Activated T-cell treated with anti-CD3 and anti-CD28 coated beads, Interleukin-2, amount 50 U/mL, for 72 hours (primary cell): ENCODE data around the gene VWDE. TPM values are rescaled to one million over a fixed set of nuclear protein-coding genes. Genes with fewer than 3 reads are reported as not detected.
A peak's percentile ranks its signal among the peaks of the same experiment; 100 is the strongest.

Source experiments
- ATAC-seq, 2 donors: fragments of 150-1000 bp; cut with Tn5 transposase; replicated peaks in 1 of 2; 2 replicates each; pipeline ENCODE4 v1.10.0; 2021; ENCODE audit warnings: moderate library complexity in 2 of 2, mild to moderate bottlenecking in 1 of 2
- DNase-seq, 2 donors: peaks; one replicate each; pipeline ENCODE4 v3.0.0; 2021 to 2022; ENCODE audit warnings: mixed read lengths in 1 of 2
- H3K27ac Mint-ChIP-seq: one replicate; pipeline ENCODE4 v1.8.0; 2022; ENCODE audit warnings: mild to moderate bottlenecking, moderate library complexity, mixed read lengths
- H3K27me3 Mint-ChIP-seq: one replicate; pipeline ENCODE4 v1.8.0; 2022; ENCODE audit warnings: low read depth, mixed read lengths
- H3K36me3 Mint-ChIP-seq, 2 donors: one replicate each; pipeline ENCODE4 v1.8.0; 2022; ENCODE audit warnings: mixed read lengths in 2 of 2, mild to moderate bottlenecking in 1 of 2; ENCODE audit not compliant: insufficient read depth in 2 of 2
- H3K4me1 Mint-ChIP-seq: one replicate; pipeline ENCODE4 v1.8.0; 2022; ENCODE audit warnings: low read depth, mixed read lengths
- H3K4me3 Mint-ChIP-seq, 2 donors: one replicate each; pipeline ENCODE4 v1.8.0; 2022; ENCODE audit warnings: mild to moderate bottlenecking in 2 of 2, mixed read lengths in 2 of 2, moderate library complexity in 2 of 2
- H3K9me3 Mint-ChIP-seq, 2 donors: one replicate each; pipeline ENCODE4 v1.8.0; 2022; ENCODE audit warnings: mixed read lengths in 2 of 2
- total RNA-seq, 2 donors: library from RNA; stranded (reverse); gene quantifications; one replicate each; pipeline ENCODE4 v1.2.3, GENCODE V29; 2022

Gene VWDE
- total RNA-seq, 2 donors from 2014 or later: 0.43 to 2.7 TPM

DNA sequence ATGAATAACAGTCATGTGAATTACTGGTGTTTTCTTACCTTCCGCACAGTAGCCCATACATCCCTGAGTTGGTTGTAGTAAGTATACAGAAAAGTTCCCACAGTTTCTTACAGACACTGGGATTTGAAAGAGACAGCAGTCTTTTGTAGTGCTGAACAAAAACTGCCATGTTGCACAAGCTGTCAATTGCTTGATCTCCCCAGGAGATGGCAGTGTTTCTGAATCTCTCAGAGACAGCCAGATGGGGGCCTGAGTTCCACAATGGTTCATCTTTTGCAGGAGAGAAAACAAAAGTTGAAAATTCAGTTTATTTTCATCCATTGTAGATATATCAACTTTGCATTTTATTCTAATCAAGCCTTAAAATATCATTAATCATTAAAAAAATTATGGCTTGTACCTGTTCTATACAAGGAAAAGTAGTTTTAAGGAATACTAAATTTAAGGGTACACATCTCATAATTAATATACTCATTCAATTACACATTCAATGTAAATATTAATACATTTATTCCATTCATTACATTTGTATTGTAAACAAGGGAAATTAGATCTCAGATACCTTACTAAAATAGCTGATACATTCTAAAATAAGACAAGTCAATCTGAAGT, 14.5 kb downstream of the VWDE start:
- Mint-ChIP-seq H3K4me3 (no peak overlapping the region), H3K9me3 (no peaks in the 10 kb centered on the region), H3K27me3 (no peaks in the 10 kb centered on the region), H3K27ac (peak overlapping the region; percentile 57), H3K36me3 (no peaks in the 10 kb centered on the region), H3K4me1 (no peaks in the 10 kb centered on the region)
- ATAC-seq (peak; percentile 51 to 67), DNase-seq (peak; percentile 41)

DNA sequence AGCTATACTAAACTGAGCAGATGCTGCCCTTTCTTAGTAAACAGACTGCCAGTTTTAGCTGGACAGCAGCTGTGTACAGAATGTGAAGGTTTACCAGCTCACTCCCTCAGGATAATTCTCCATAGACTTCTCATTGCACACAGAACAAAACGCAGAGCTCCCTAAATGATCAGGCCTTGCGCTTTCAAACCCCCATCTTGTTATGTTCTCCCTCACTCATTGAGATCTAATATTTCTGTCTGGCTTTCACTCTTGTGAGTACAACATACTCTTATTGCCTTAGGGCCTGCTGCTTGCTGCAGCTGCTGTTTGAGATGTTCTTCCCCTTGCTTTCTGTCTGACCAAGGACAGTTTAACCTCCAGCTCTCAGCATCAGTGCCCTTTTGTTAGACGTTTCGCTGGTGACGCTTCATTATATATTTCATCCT, 17.3 kb downstream of the VWDE start:
- Mint-ChIP-seq H3K27me3 (no peaks in the 10 kb centered on the region), H3K36me3 (no peaks in the 10 kb centered on the region), H3K4me3 (no peak overlapping the region), H3K9me3 (no peaks in the 10 kb centered on the region), H3K4me1 (no peaks in the 10 kb centered on the region), H3K27ac (no peak overlapping the region)
- ATAC-seq: no peak
- DNase-seq: no peak

DNA sequence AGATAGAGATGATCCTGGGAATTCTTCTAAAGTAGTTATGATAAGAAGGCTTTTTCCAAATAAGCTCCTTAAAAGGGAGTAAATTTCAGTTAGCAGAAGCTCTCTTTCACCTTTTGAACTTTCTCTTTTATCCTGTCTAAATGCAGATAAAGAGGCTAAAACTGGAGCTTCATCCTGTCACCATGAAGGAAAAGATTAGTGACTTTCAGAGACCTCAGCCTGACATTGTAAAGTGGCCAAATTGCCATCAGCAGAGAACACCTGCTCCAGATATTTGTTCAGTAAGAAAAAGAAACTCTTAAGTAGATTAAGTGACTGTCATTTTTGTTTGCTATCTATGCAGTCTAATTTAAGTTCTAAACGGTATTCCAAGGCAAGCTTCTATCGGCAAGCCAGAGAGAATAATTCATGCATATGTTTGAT, 18.3 kb downstream of the VWDE start:
- H3K9me3 Mint-ChIP-seq: no peaks in the 10 kb centered on the region
- H3K27me3 Mint-ChIP-seq: no peaks in the 10 kb centered on the region
- no peaks in the 10 kb centered on the region for H3K36me3 Mint-ChIP-seq
- DNase-seq: no peak
- no peak overlapping the region for H3K27ac Mint-ChIP-seq
- H3K4me1 Mint-ChIP-seq: no peaks in the 10 kb centered on the region
- ATAC-seq: no peak
- no peak overlapping the region for H3K4me3 Mint-ChIP-seq

DNA sequence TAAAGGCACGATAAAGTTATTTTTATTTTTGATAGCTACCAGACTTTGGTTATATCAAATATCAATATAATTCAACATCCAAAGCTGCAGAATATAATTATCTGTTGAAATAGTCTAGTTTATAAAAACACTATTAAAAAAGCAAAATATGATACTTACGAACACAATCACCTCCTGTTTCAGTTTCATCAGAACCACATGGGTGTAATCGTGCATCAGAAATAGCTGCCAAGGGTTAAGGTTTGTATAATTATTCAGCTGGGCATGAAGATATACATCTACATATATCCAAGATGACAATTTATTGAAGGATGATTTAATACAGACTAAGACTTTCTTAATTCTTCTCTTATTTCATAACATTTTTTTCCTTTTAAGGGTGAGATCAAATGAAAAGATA, 20.3 kb downstream of the VWDE start:
- DNase-seq (no peak), ATAC-seq (no peak)
- Mint-ChIP-seq H3K27me3 (no peaks in the 10 kb centered on the region), H3K27ac (no peak overlapping the region), H3K36me3 (no peaks in the 10 kb centered on the region), H3K4me1 (no peaks in the 10 kb centered on the region), H3K4me3 (no peak overlapping the region), H3K9me3 (no peaks in the 10 kb centered on the region)

DNA sequence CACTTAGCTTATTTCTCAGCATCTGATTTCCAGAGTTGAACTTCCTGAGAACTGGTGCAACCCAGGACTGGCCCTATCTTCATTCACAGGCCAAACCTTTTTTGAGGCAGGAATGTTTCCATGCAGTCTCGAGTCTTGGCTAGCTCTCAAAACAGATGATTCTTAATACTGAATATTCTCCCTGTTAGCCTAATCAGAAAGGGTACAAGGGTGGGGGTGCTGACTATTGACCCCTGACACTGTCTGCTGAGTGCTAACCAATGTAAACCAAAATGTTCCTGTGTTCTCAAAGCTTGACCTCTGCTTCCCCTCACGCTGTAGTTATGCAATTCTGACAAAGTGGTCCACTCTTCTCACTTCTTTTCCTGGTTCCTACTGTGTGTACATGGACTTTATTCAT, 25.3 kb downstream of the VWDE start:
- Mint-ChIP-seq H3K9me3 (no peaks in the 10 kb centered on the region), H3K27me3 (no peaks in the 10 kb centered on the region)

DNA sequence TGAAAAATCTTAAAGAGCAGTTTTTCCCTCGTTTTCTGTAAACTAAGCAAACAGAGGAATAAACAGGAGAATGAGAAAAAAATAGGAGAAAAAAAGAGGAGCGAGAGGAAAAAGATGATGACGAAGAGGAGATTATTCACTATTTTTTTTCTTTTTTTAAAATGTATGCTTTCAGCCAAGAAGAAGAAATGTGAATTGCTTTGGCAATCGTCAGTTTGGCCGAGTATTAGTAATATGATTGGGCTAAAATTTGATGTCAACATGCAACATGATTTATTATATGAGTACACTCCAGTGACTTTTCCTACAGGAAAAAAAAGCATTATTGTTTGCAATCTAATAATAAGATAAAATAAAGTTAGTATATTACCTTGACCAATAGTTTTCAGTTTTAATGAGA, 26.3 kb downstream of the VWDE start:
- Mint-ChIP-seq H3K4me3 (no peak overlapping the region), H3K36me3 (no peaks in the 10 kb centered on the region), H3K4me1 (no peaks in the 10 kb centered on the region), H3K27ac (no peak overlapping the region), H3K27me3 (no peaks in the 10 kb centered on the region), H3K9me3 (no peaks in the 10 kb centered on the region)
- ATAC-seq: no peak
- DNase-seq: no peak

More for the DNA sequence above, 25.3 kb downstream of the VWDE start:
- H3K4me3 Mint-ChIP-seq: no peak overlapping the region
- no peaks in the 10 kb centered on the region for H3K4me1 Mint-ChIP-seq
- ATAC-seq: no peak
- no peak for DNase-seq
- no peak overlapping the region for H3K27ac Mint-ChIP-seq
- no peaks in the 10 kb centered on the region for H3K36me3 Mint-ChIP-seq

DNA sequence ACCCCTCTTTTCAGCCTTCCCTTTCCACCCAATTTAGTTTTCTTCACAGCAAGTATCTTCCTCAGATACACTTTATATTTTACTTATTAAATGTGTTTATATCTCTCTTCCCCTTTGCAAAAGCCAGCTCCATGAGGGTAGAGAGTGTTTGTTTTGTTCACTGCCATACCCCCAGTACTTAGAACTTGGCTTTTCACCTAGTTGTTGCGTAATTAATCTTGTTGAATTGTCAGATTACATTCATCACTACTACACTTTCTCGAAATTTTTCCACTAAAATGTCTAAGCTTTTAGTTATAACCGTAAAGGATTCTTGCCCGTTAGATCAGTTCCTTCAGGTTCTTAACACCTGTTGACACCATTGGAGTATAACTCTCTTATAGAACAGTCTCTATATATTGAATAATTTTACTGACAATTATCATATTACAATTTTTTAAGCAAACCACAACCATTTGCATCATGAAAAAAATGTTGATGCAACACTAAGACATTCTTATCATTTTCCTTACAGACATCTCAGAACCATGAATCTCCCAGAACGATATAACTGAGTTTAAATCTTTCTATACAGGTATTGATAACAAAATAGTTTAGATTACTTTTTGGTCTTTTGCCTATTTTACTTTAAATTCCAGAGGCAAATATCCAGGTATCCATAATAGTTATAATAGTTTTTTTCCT, 29.9 kb downstream of the VWDE start:
- no peak overlapping the region for H3K4me3 Mint-ChIP-seq
- ATAC-seq (no peak), DNase-seq (no peak)
- H3K27me3 Mint-ChIP-seq: no peaks in the 10 kb centered on the region
- no peaks in the 10 kb centered on the region for H3K36me3 Mint-ChIP-seq
- H3K27ac Mint-ChIP-seq: no peak overlapping the region
- H3K9me3 Mint-ChIP-seq: no peaks in the 10 kb centered on the region
- no peaks in the 10 kb centered on the region for H3K4me1 Mint-ChIP-seq

DNA sequence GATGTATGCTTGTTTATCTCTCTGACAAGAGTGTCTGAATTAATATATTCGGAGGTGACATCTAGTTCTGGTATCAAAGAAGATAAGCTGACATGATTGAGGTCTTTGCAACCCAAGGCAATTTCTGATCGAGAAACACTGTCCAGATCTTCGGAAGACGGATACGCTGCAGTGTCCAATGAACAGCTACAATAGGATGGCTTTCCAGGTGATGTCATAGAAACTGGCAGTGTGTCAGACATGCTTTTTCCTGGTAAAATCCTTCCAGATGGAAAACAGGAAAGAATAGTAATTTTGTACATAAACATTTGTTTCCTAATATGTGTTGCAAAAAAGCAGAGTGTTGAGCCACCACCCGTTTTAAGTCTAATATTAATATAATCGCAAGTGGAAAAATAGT, 33.4 kb downstream of the VWDE start:
- Mint-ChIP-seq H3K36me3 (no peaks in the 10 kb centered on the region), H3K4me1 (no peaks in the 10 kb centered on the region), H3K27me3 (no peaks in the 10 kb centered on the region), H3K27ac (no peak overlapping the region), H3K9me3 (no peaks in the 10 kb centered on the region), H3K4me3 (no peak overlapping the region)
- ATAC-seq: no peak
- DNase-seq: no peak

DNA sequence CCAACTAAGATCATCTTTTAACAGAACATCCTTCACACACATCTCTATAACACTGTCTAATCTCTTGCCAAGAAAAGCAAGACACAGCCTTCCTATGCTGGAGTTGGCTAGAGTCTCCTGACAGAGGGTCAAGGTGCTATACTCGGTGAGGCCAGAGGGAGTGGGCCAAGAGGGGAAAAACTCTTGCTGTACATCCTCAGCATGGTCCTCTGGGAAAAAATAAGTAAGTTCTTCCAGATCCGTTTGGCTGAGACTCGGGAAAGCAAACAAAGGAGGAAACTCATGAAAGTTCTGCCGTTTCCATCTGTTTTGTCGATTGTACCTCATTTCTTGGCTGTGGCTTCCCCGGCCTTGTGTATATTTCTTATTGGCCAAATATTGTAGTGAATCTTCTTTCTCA, 33.9 kb downstream of the VWDE start:
- Mint-ChIP-seq H3K9me3 (no peaks in the 10 kb centered on the region), H3K4me1 (no peaks in the 10 kb centered on the region), H3K27ac (no peak overlapping the region), H3K36me3 (no peaks in the 10 kb centered on the region), H3K4me3 (no peak overlapping the region), H3K27me3 (no peaks in the 10 kb centered on the region)
- DNase-seq (no peak), ATAC-seq (no peak)

DNA sequence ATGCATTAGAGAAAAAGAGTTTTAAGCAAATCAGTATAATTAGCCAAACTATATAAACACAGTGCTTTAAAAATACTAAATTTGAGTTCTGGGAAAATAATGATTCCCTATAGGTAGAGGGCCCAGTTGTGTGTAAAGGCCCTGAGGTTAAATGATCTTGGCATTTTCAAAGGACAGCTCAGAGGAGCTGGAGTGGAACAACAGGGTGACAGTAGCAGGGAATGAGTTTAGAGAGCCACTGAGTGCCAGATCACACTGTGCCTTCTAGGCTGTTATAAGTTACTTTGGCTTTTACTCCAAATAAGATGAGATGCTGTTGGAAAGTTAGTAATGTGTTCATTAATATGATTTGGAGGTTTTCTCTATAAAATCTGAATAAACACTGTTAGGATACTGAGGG, 34.6 kb downstream of the VWDE start:
- no peak overlapping the region for H3K4me3 Mint-ChIP-seq
- no peak for ATAC-seq
- H3K27ac Mint-ChIP-seq: no peak overlapping the region
- DNase-seq: no peak
- H3K36me3 Mint-ChIP-seq: no peaks in the 10 kb centered on the region
- no peaks in the 10 kb centered on the region for H3K27me3 Mint-ChIP-seq
- no peaks in the 10 kb centered on the region for H3K4me1 Mint-ChIP-seq
- no peaks in the 10 kb centered on the region for H3K9me3 Mint-ChIP-seq

DNA sequence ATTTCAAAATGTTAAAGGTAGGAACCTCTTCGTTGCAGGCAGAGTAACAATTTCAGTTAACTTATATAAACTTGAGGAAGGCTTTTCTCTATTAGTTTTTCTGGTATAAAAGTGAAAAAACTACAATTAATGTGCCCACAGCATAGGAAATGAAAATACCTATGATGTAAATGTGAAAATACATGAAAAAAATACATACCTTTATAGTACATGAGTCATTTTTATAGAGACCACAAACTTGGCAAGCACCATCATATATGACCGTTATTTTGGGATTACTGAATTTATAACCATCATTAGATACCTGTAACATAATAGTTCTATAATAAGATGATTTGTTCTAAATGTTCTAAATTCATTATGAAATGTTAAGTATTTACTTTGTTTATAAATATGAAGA, 42.7 kb downstream of the VWDE start:
- Mint-ChIP-seq H3K27me3 (no peaks in the 10 kb centered on the region), H3K4me3 (no peak overlapping the region), H3K36me3 (no peaks in the 10 kb centered on the region), H3K27ac (no peak overlapping the region), H3K9me3 (no peaks in the 10 kb centered on the region), H3K4me1 (no peaks in the 10 kb centered on the region)
- ATAC-seq: no peak
- no peak for DNase-seq

DNA sequence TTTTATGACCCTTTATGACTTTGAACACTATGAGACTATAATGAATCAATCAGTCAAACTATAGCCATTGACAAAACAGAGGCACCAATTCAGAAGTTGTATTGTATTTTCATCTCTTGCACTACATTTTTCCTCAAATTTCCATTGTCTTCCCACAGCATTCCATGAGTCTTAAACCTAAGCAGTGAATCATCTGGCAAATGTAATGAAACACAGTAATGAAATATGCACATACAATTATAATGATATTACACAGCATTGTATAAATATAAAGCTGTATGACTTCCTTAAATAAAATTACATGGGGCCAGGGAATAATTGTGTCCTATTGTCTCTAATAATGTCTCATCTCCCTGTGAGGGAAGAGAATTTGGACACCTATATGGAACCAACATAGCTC, 45.0 kb downstream of the VWDE start:
- Mint-ChIP-seq H3K4me1 (no peaks in the 10 kb centered on the region), H3K4me3 (no peak overlapping the region), H3K36me3 (no peaks in the 10 kb centered on the region), H3K27me3 (peaks cover 3% of the 10 kb centered on the region), H3K9me3 (no peaks in the 10 kb centered on the region), H3K27ac (no peak overlapping the region)
- DNase-seq (no peak), ATAC-seq (no peak)

DNA sequence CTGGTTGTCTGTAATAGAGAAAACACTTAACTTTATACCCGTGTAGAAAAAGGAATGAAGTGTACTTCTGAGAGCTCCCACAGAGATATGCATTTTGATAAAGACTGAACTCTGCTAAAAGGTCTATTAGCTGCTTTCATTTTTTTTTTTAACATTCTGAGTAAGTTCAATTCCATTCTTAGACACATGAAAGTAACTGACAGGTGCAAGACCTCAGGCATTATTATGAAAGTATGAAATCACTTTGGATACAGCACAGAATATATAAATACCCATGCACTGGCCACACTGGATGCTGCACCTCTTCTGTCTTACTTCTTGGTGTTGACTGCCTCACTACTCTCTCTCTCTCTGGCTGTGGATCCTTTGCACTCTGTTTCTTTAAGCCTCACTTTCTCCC, 46.2 kb downstream of the VWDE start:
- H3K4me1 Mint-ChIP-seq: no peaks in the 10 kb centered on the region
- no peaks in the 10 kb centered on the region for H3K36me3 Mint-ChIP-seq
- no peak overlapping the region for H3K27ac Mint-ChIP-seq
- DNase-seq: no peak
- H3K9me3 Mint-ChIP-seq: no peaks in the 10 kb centered on the region
- peaks cover 5% of the 10 kb centered on the region for H3K27me3 Mint-ChIP-seq
- no peak for ATAC-seq
- H3K4me3 Mint-ChIP-seq: no peak overlapping the region

DNA sequence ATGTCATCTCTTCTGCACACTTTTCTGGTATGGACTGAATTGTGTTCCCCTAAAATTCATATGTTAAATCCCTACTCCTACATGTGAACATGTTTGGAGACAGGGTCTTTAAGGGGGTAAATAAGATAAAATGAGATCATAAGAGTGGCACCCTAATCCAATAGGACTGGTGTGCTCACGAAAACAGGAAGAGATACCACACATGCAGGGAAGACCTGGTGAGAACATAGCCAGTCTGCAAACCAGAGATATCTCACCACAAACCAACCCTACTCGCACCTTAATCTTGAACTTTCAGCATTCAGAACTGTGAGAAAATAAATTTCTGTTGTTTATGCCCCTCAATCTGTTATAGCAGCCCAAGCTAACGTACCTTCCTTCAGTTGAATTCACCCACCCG, 51.8 kb downstream of the VWDE start:
- peaks cover 0 to 1% of the 10 kb centered on the region in 2 donors for H3K9me3 Mint-ChIP-seq
- no peaks in the 10 kb centered on the region for H3K4me1 Mint-ChIP-seq

More for the DNA sequence above, 51.8 kb downstream of the VWDE start:
- no peak for DNase-seq
- Mint-ChIP-seq H3K4me3 (no peak overlapping the region), H3K27ac (no peak overlapping the region), H3K36me3 (no peaks in the 10 kb centered on the region), H3K27me3 (peaks cover 5% of the 10 kb centered on the region)
- no peak for ATAC-seq
